ENCODE measurements around the gene KIF26B.

DNA sequence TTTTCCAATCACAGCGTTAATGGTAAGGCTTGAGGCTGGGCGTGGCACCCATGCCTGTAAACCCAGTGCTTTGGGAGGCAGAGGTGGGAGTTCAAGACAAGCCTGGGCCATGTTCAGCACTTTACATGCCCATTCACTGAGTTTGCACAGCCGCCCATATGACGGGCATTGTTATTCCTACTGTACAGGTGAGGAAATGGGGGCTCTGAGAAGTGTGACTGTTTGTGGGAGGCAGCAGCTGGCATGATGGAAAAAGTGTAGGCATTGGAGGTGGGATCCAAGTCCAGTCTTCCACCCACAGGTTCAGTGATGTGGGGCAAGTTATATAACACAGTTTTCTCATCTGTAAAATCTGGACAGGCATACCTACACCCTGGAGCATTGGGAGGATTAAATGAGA, 445.9 kb downstream of the KIF26B start:
- TF ChIP-seq POLR2A (IDR thresholded peaks at IDR 0.05) (no peak), POLR2AphosphoS5 (IDR thresholded peaks at IDR 0.05) (no peak)
- TF ChIP-seq, protein P1, sequence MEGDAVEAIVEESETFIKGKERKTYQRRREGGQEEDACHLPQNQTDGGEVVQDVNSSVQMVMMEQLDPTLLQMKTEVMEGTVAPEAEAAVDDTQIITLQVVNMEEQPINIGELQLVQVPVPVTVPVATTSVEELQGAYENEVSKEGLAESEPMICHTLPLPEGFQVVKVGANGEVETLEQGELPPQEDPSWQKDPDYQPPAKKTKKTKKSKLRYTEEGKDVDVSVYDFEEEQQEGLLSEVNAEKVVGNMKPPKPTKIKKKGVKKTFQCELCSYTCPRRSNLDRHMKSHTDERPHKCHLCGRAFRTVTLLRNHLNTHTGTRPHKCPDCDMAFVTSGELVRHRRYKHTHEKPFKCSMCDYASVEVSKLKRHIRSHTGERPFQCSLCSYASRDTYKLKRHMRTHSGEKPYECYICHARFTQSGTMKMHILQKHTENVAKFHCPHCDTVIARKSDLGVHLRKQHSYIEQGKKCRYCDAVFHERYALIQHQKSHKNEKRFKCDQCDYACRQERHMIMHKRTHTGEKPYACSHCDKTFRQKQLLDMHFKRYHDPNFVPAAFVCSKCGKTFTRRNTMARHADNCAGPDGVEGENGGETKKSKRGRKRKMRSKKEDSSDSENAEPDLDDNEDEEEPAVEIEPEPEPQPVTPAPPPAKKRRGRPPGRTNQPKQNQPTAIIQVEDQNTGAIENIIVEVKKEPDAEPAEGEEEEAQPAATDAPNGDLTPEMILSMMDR (IDR thresholded peaks at IDR 0.05): no peak

Measured in transverse colon (tissue), 4 donors.